H1 (cell line): ENCODE measurements around the gene TTC34. TPM values are rescaled to one million over a fixed set of nuclear protein-coding genes. Genes with fewer than 3 reads are reported as not detected.

ENCODE experiments used
- ASH2L ChIP-seq: fragments of 200-600, 300-600 bp; sonication (generic); IDR thresholded peaks from one replicate; pipeline ENCODE4 v1.7.1; 2017; ENCODE audit warnings: low read length
- GTF2F1 ChIP-seq: IDR thresholded peaks from 2 replicates; pipeline ENCODE4 v1.6.1; 2012; ENCODE audit warnings: low read depth, low read length, improper control_type of control experiment, borderline replicate concordance
- PHF8 ChIP-seq: fragments of 200-600 bp; sonication (generic); conservative IDR thresholded peaks from 2 replicates; pipeline ENCODE4 v1.7.1; 2012; ENCODE audit warnings: low read depth, mild to moderate bottlenecking, inconsistent platforms, low read length, moderate library complexity
- RBBP5 ChIP-seq: IDR thresholded peaks from 2 replicates; pipeline ENCODE4 v1.7.1; 2012; ENCODE audit warnings: low read depth, mild to moderate bottlenecking, inconsistent platforms, low read length, moderate library complexity, borderline replicate concordance
- SIX5 ChIP-seq: IDR thresholded peaks from 2 replicates; pipeline ENCODE4 v1.6.1; 2011; ENCODE audit warnings: mild to moderate bottlenecking, low read depth, low read length
- TAF7 ChIP-seq: optimal IDR thresholded peaks from 2 replicates; pipeline ENCODE3; 2011; ENCODE audit warnings: low read depth, mild to moderate bottlenecking, inconsistent platforms, low read length, moderate library complexity, borderline replicate concordance
- polyA plus RNA-seq, 7 experiments: library from polyadenylated mRNA; depleted of rRNA in 3 of 7; stranded (reverse) in 5 of 7; unstranded in 2 of 7; fragments of >200 nt in 5 of 7; fragments of 200-250 nt in 2 of 7; gene quantifications; 1 replicate in 5 of 7; 2 replicates in 1 of 7; 4 replicates in 1 of 7; pipeline versions ENCODE4 v1.2.1 to v1.2.3, GENCODE V29; 2011 to 2013; ENCODE audit warnings: missing spikeins in 2 of 7, mixed read lengths in 2 of 7
- total RNA-seq: library from RNA; stranded (reverse); fragmentation: NEBNext Ultra II Directional; extraction: Animal tissue kit (Norgen Biotek cat#: 25700); gene quantifications from 2 replicates; pipeline ENCODE4 v1.2.1, GENCODE V29; 2021
- TF ChIP-seq, protein P1 (sequence below): fragments of 300-600 bp; sonication (generic); IDR thresholded peaks from 2 replicates; pipeline ENCODE4 v1.7.1; 2012; ENCODE audit warnings: low read length, moderate library complexity, mild to moderate bottlenecking, inconsistent platforms; ENCODE audit not compliant: insufficient replicate concordance
- TF ChIP-seq, protein P2 (sequence below): IDR thresholded peaks from 2 replicates; pipeline ENCODE4 v1.6.1; 2011; ENCODE audit warnings: low read length, improper control_type of control experiment

TTC34 gene
- total and polyA plus RNA-seq, 2 of the 8 experiments (the other 6 are each of a cell fraction or from before 2014, with no cell fraction given): 0.23 to 0.50 TPM

DNA sequence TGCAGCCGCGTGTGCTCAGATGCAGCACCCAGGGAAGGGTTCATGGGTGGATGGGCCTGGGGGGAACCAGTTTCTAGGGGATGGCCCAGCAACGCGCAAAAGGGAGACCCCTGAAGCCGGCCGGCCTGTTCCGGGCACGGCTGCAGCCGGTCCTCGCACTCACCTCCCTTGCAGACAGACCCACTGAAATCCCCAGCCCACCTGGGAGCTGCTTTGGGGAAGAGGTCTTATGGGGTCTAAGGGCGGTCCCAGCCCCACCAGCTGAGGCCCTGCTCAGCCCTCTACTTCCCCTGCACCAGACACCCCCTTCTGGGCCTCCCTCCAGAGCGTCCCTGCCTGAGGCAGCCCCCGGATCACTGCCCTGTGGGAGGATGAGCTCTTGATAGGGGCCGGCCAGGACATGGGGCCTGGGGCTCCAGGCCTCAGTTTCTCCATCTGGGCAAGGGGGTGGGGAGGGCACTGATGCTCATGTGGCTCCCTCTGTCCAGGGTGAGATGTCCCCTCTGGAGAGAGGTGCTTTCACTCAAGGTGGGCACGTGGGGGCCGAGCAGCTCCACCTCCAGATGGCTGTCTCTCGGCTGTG, 20.0 kb upstream of the TTC34 start (continued):
- TF ChIP-seq, protein P1, sequence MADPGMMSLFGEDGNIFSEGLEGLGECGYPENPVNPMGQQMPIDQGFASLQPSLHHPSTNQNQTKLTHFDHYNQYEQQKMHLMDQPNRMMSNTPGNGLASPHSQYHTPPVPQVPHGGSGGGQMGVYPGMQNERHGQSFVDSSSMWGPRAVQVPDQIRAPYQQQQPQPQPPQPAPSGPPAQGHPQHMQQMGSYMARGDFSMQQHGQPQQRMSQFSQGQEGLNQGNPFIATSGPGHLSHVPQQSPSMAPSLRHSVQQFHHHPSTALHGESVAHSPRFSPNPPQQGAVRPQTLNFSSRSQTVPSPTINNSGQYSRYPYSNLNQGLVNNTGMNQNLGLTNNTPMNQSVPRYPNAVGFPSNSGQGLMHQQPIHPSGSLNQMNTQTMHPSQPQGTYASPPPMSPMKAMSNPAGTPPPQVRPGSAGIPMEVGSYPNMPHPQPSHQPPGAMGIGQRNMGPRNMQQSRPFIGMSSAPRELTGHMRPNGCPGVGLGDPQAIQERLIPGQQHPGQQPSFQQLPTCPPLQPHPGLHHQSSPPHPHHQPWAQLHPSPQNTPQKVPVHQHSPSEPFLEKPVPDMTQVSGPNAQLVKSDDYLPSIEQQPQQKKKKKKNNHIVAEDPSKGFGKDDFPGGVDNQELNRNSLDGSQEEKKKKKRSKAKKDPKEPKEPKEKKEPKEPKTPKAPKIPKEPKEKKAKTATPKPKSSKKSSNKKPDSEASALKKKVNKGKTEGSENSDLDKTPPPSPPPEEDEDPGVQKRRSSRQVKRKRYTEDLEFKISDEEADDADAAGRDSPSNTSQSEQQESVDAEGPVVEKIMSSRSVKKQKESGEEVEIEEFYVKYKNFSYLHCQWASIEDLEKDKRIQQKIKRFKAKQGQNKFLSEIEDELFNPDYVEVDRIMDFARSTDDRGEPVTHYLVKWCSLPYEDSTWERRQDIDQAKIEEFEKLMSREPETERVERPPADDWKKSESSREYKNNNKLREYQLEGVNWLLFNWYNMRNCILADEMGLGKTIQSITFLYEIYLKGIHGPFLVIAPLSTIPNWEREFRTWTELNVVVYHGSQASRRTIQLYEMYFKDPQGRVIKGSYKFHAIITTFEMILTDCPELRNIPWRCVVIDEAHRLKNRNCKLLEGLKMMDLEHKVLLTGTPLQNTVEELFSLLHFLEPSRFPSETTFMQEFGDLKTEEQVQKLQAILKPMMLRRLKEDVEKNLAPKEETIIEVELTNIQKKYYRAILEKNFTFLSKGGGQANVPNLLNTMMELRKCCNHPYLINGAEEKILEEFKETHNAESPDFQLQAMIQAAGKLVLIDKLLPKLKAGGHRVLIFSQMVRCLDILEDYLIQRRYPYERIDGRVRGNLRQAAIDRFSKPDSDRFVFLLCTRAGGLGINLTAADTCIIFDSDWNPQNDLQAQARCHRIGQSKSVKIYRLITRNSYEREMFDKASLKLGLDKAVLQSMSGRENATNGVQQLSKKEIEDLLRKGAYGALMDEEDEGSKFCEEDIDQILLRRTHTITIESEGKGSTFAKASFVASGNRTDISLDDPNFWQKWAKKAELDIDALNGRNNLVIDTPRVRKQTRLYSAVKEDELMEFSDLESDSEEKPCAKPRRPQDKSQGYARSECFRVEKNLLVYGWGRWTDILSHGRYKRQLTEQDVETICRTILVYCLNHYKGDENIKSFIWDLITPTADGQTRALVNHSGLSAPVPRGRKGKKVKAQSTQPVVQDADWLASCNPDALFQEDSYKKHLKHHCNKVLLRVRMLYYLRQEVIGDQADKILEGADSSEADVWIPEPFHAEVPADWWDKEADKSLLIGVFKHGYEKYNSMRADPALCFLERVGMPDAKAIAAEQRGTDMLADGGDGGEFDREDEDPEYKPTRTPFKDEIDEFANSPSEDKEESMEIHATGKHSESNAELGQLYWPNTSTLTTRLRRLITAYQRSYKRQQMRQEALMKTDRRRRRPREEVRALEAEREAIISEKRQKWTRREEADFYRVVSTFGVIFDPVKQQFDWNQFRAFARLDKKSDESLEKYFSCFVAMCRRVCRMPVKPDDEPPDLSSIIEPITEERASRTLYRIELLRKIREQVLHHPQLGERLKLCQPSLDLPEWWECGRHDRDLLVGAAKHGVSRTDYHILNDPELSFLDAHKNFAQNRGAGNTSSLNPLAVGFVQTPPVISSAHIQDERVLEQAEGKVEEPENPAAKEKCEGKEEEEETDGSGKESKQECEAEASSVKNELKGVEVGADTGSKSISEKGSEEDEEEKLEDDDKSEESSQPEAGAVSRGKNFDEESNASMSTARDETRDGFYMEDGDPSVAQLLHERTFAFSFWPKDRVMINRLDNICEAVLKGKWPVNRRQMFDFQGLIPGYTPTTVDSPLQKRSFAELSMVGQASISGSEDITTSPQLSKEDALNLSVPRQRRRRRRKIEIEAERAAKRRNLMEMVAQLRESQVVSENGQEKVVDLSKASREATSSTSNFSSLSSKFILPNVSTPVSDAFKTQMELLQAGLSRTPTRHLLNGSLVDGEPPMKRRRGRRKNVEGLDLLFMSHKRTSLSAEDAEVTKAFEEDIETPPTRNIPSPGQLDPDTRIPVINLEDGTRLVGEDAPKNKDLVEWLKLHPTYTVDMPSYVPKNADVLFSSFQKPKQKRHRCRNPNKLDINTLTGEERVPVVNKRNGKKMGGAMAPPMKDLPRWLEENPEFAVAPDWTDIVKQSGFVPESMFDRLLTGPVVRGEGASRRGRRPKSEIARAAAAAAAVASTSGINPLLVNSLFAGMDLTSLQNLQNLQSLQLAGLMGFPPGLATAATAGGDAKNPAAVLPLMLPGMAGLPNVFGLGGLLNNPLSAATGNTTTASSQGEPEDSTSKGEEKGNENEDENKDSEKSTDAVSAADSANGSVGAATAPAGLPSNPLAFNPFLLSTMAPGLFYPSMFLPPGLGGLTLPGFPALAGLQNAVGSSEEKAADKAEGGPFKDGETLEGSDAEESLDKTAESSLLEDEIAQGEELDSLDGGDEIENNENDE: no peak
- TF ChIP-seq RBBP5 (no peak), GTF2F1 (no peak), PHF8 (no peak), SIX5 (no peak), TAF7 (no peak), ASH2L (no peak)
- TF ChIP-seq, protein P2, sequence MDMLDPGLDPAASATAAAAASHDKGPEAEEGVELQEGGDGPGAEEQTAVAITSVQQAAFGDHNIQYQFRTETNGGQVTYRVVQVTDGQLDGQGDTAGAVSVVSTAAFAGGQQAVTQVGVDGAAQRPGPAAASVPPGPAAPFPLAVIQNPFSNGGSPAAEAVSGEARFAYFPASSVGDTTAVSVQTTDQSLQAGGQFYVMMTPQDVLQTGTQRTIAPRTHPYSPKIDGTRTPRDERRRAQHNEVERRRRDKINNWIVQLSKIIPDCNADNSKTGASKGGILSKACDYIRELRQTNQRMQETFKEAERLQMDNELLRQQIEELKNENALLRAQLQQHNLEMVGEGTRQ: no peak
